Neural progenitor cell (in vitro differentiated cells): ENCODE data around the gene PPL.

ENCODE experiments used
- CTCF ChIP-seq: fragments of 200-600 bp; sonication (generic); IDR thresholded peaks from 2 replicates; pipeline ENCODE4 v1.5.1; 2017; ENCODE audit warnings: antibody characterized with exemption, mild to moderate bottlenecking
- EZH2 ChIP-seq: fragments of 200-600 bp; sonication (generic); IDR thresholded peaks from 2 replicates; pipeline ENCODE4 v1.6.1; 2017; ENCODE audit warnings: antibody characterized with exemption, mild to moderate bottlenecking, moderate library complexity
- EZH2phosphoT487 ChIP-seq: fragments of 200-600 bp; sonication (generic); IDR thresholded peaks from 2 replicates; pipeline ENCODE4 v1.6.1; 2017; ENCODE audit warnings: antibody characterized with exemption

DNA sequence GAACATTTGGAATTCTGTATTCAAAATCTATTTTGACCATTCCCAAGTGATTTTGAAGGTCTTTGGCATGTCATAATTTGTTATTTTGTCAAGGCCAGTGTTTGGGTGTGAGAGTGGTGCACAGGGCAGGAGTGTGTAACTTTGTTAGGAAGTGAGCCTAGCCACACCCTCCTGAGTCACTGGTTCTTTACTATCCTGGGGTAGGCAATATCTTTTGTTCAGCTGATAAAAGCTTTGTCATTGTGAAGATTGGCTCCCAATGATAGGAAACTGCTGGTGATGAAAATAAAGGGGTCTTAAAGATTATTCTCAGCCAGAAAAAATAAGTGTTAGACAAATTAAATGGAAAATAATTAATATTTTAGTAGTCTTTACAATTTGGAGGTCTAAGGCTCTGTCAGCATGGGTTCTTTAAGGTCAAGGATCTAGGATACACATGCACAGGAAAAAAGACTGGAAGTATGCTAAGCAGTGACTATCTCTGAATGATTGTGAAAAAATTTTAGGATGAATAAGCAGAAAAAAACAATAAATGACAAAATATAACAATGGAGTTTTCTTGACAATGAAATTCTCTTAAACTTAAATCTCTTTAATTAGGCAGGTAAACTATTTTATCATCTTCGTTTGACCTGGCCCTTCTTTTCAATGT, 84.6 kb downstream of the PPL start:
- TF ChIP-seq CTCF (no peak), EZH2phosphoT487 (no peak), EZH2 (no peak)
